A549 treated with Mapracorat at 1 μM for 4 hours (cell line): Measurements from ENCODE around the gene FANCG. TPM values are rescaled to one million over a fixed set of nuclear protein-coding genes. Genes with fewer than 3 reads are reported as not detected.

Experiments used
- total RNA-seq: library from RNA; stranded (reverse); fragments of 200-300 nt; extraction: Qiagen RNA extraction; gene quantifications from 5 replicates; pipeline ENCODE4 v1.2.3, GENCODE V29; 2022

The FANCG gene
- total RNA-seq = 38.8 to 54.5 TPM (median 53.3 TPM) in 5 replicates

GRCh38 chr9:35079426-35080341 is at the start of gene FANCG:
Gene FANCG, minus strand, starts transcription at chr9:35079942. Its CDS starts 418 bp downstream, at chr9:35079524.

GRCh38 chr9:35115680-35116538 is 36.2 kb upstream of the FANCG start, which contains the start of gene ATOSB:
Gene ATOSB, minus strand, starts transcription at chr9:35115862. Its CDS starts 7,588 bp downstream, at chr9:35108274.

GRCh38 chr9:35102769-35103659 is 23.3 kb upstream of the FANCG start, which contains the start of gene STOML2:
Gene STOML2, minus strand, starts transcription at chr9:35103131. Its CDS starts 37 bp downstream, at chr9:35103094.

GRCh38 chr9:35096035-35096849 is 16.5 kb upstream of the FANCG start, which contains the start of gene PIGO:
Gene PIGO, minus strand, starts transcription at chr9:35096591. Its CDS starts 1,026 bp downstream, at chr9:35095565.

GRCh38 chr9:35072461-35073278 is 7.1 kb downstream of the FANCG start, which contains the start of gene VCP:
Gene VCP, minus strand, starts transcription at chr9:35072625. Its CDS starts 272 bp downstream, at chr9:35072353.

Other genes starting within 250 kb of the FANCG start
- 0.07 to 0.42 TPM (median 0.24 TPM) in 5 replicates for gene PHF24, start 121.7 kb downstream of the FANCG start, total RNA-seq
- gene DNAJB5, start 90.2 kb downstream of the FANCG start, total RNA-seq = 8.6 to 11.6 TPM (median 9.8 TPM) in 5 replicates
- gene VCP, start 7.3 kb downstream of the FANCG start, total RNA-seq = 257 to 280 TPM (median 275 TPM) in 5 replicates
- gene PIGO, start 16.6 kb upstream of the FANCG start, total RNA-seq = 38.2 to 53.0 TPM (median 50.8 TPM) in 5 replicates
- 210 to 269 TPM (median 245 TPM) in 5 replicates for gene STOML2, start 23.2 kb upstream of the FANCG start, total RNA-seq
- 8.1 to 12.5 TPM (median 11.1 TPM) in 5 replicates for gene ATOSB, start 35.9 kb upstream of the FANCG start, total RNA-seq
- 10.0 to 11.0 TPM (median 10.5 TPM) in 5 replicates for gene UNC13B, start 82.1 kb upstream of the FANCG start, total RNA-seq